Measurements from ENCODE around the gene ZNF345.
A peak's percentile ranks its signal among the peaks of the same experiment; 100 is the strongest.

Gene ZNF345

GRCh38 chr19:36915992-36916830 is 65.5 kb downstream of the ZNF345 start, which contains the start of the genes ZNF568 and ZNF829:
ZNF568 (plus strand) TSS chr19:36916332; CDS start chr19:36922771, 6,439 bp downstream.
ZNF829 (minus strand) TSS chr19:36916291; CDS start chr19:36915167, 1,124 bp downstream.
- TF ChIP-seq CTCF (IDR thresholded peaks at IDR 0.05): peak; percentile 22
- Histone ChIP-seq H3K9me3 (ENCODE audit: control insufficient read depth, low read length) (no peaks in the 10 kb centered on the region), H3K79me2 (no peaks in the 10 kb centered on the region), H3K4me3 (ENCODE audit: low read depth, low read length) (peak within 1 kb of the TSS; percentile 95), H3K27ac (peak within 1 kb of the TSS; percentile 73), H3K27me3 (ENCODE audit: control insufficient read depth, insufficient read depth, low read length) (no peaks in the 10 kb centered on the region), H3K4me2 (ENCODE audit: low read length) (peak within 1 kb of the TSS; percentile 91), H3K36me3 (ENCODE audit: control insufficient read depth, insufficient read depth, low read length) (no peaks in the 10 kb centered on the region), H2AFZ (peak within 1 kb of the TSS; percentile 51), H3K9ac (no peak within 1 kb of the TSS), H3K4me1 (no peaks in the 10 kb centered on the region)

GRCh38 chr19:36916991-36917390 is 66.3 kb downstream of the ZNF345 start:
- no peaks in the 10 kb centered on the region for H3K4me1 ChIP-seq
- H2AFZ ChIP-seq: no peak overlapping the region
- H3K9me3 ChIP-seq (ENCODE audit: control insufficient read depth, low read length): no peaks in the 10 kb centered on the region
- peak overlapping the region; percentile 91 for H3K4me2 ChIP-seq (ENCODE audit: low read length)
- no peaks in the 10 kb centered on the region for H3K36me3 ChIP-seq (ENCODE audit: control insufficient read depth, insufficient read depth, low read length)
- no peak for TF ChIP-seq CTCF (IDR thresholded peaks at IDR 0.05)
- no peaks in the 10 kb centered on the region for H3K79me2 ChIP-seq
- no peak overlapping the region for H3K27ac ChIP-seq
- H3K9ac ChIP-seq: no peak overlapping the region
- H3K4me3 ChIP-seq (ENCODE audit: low read depth, low read length): peak overlapping the region; percentile 95
- H3K27me3 ChIP-seq (ENCODE audit: control insufficient read depth, insufficient read depth, low read length): no peaks in the 10 kb centered on the region

- H3K9me3 ChIP-seq (ENCODE audit: control insufficient read depth, low read length): no peaks in the 10 kb centered on the region
- no peak overlapping the region for H3K4me2 ChIP-seq (ENCODE audit: low read length)
- TF ChIP-seq CTCF (IDR thresholded peaks at IDR 0.05): no peak
- H3K36me3 ChIP-seq (ENCODE audit: control insufficient read depth, insufficient read depth, low read length): no peaks in the 10 kb centered on the region
- no peaks in the 10 kb centered on the region for H3K79me2 ChIP-seq
- no peak overlapping the region for H3K4me3 ChIP-seq (ENCODE audit: low read depth, low read length)
- H3K9ac ChIP-seq: no peak overlapping the region
- H3K4me1 ChIP-seq: no peaks in the 10 kb centered on the region
- no peak overlapping the region for H3K27ac ChIP-seq
- H3K27me3 ChIP-seq (ENCODE audit: control insufficient read depth, insufficient read depth, low read length): no peaks in the 10 kb centered on the region
- H2AFZ ChIP-seq: no peak overlapping the region
Observed at GRCh38 chr19:36918090-36918489, 67.4 kb downstream of the ZNF345 start.
